ENCODE results near the gene TSHR.

GRCh38 chr14:80944861-80945617 lies 10.4 kb upstream of the TSHR start:
- TF ChIP-seq CTCF (IDR thresholded peaks at IDR 0.05) (no peak), POLR2A (IDR thresholded peaks at IDR 0.05) (no peak)

Data from Peyer's patch (tissue), 4 donors.